Activated T-helper 9 cell treated with anti-CD3 and anti-CD28 coated beads, Interleukin-2, amount 50 U/mL, for 16 hours (primary cell): ENCODE data around the gene GRM4.

Experiments
- DNase-seq: peaks from one replicate; pipeline ENCODE4 v3.0.0-alpha.2; 2020; ENCODE audit warnings: low read depth

Gene GRM4

DNA sequence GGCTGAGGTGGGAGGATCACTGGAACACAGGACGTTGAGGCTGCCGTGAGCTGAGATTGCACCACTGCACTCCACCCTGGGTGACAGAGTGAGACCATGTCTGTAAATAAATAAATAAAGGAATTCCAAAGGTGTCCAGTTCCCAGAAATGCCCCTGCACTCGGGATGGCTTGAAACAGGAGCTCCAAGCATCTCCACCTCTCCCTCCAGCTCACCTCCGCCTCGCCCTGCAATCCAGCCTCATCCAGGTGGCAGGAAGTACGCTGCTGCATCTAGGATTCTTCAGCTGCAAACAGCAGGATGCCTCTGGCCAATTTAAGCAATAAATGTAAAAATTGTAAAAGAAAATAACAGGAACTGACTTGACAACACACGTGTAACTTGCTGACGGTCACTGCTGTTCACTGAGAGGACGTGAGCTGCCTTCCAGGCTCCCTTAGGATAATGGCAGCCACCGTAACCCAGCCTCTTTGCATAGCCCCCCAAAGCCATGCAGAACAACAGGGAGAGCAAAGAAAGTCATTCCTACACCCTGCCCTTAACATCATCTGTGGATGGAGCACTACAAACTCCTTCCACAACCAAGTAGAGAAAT is 11.4 kb upstream of the GRM4 start:
- no peak for DNase-seq

DNA sequence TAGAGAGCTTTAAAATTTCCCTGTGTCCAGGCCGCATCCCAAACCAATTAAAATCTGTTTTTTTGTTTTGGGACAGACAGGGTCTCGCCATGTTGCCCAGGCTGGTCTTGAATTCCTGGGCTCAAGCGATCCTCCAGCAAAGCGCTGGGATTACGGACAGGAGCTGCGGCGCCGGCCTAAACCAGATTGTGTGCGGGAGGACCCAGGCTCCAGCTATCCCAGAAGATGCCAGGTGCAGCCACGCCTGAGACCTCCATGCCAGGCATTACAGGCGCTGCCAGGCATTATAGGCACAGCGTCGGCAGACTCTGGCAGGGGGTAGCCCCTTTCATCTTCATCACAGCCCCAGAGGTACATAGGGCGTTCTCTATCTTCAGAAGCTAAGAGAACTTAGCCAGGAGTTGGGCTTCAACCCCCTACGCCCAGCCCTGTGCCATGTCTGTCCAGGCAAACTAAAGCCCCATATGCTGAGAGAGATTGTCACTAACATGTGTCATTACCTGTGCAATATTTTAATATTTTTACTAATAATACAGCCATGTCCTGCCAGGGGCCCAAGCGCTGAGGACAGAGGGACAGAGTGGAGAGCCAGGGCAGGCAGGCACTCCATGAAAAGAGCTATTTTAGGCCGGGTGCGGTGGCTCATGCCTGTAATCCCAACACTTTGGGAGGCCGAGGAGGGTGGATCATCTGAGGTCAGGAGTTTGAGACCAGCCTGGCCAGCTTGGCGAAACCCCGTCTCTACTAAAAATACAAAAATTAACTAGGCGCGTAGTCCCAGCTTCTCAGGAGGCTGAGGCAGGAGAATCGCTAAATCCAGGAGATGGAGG is 9.8 kb upstream of the GRM4 start:
- no peak for DNase-seq

DNA sequence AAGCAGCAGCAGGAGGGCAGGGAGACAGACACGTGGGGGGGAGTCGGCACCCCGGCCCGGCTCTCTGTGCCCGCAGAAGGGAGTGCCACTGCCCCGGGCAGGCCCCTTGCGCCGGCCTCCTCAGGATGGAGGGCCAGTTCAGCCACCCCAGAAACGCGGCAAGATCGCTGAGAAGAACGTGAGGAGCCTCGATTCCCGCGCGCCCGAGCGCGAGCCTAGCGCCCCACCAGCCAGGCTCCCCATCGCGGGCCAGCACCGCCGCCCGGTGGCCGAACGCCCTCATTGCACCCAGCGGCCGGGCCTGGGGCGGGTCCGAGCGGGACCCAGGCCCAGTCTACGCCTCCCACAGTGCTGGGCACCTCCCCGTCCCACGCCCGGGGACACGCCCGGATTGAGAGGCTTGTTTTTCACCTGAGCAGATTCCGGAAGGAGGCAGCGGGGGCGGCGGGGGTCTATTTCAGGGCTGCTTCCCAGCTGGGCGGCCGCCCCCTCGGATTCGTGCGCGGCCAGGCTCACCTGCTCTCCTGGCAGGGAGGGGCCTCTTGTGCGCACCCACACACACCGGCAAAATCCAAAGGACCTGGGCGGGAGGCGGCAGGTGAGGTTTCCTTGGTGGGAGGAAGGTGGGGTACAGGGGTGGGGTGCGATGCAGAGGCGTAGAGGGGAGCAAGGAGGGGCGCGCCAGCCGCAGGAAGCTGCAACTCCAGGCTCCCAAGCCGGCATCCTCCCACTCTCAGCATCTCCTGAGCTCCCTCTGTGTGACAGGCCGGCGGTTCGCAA is 9.0 kb upstream of the GRM4 start:
- DNase-seq = peak; percentile 50

DNA sequence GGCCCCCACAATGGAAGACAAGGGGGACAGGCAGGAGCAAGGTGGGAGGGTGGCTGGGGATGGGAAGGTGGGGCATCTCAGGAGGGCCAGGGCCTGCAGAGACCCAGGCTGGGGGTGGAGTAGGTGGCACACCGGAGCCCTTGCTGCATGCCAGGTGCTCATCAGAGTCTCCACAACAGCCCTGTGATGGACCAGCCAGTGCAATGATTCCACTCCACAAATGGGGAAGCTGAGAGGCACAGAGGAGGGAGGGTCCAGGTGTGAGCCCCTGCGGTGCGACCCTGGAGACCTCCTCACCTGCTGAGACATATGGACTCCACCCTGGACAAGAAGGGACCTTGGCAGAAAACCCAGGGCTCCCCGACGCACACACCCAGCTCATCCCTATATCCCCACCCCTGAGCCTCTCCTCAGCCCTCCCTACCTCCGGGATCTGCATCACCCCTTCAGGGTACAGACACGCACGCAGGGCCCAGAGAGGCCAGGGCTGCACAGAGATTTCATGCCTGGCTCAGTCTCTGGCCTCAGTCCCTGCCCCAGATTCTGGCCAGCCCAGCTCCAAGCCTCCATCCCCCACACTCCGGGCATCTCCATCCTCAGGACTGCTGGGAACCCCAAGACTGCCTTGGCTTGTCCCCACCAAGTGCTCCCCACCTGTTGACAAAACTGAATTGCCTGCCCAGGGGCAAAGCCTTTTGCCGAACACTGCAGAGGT is 7.1 kb upstream of the GRM4 start:
- no peak for DNase-seq

DNA sequence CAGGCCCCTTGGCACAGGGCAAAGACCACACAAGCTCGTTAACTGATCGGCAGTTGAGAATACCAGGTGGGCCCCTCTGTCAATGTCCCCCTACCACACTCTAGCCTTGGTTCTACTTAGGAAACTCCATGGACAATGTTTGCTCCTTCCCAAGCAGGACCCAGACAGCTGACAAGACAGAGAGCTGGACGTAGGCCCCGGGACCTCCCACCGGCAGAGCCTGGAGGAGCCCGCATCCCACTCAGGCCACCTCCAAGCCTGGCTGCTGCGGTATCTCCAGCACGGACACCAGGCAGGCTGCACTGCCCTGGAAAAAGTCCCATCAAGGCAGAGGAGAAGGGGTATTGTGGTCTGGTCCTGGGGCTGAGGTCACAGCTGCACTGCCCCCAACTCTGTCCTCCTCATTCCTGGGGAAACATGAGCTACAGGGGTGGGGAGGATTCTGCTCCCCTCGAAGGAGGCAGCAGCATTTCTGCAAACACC is 6.2 kb upstream of the GRM4 start:
- DNase-seq = no peak

DNA sequence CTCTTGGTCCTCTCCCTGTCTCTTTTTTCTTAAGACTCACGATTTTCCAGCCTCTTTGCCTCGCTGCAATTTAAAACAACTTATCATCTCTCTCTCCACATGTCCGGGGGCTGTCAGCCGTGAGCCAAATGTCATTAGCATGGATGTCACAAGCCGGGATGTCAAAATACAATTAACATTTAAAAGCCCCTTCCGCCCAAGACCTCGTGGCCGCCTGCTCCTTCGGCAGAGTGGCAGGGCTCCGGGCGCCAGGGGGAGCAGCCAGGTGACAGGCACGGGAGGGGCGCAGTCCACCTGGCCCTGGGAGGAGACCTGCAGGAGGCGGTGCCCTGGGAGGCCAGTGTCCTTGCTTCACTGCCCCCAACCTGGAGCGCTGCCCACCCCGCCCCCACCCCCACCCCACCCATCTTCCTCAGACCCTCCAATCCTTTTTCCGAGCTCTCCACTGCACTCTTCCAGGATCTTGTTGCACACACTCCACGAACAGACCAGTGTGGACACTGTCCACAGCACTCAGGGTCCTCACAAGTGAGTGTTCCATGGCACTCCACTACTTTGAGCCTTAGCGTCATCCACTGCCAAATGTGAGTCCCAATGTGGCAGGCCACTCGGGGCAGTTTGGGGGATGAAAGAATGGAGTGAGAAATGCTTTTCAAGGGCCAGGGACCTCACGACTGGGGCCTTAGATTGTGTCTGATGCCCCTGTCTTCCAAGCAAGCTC is 5.6 kb upstream of the GRM4 start:
- DNase-seq = no peak

DNA sequence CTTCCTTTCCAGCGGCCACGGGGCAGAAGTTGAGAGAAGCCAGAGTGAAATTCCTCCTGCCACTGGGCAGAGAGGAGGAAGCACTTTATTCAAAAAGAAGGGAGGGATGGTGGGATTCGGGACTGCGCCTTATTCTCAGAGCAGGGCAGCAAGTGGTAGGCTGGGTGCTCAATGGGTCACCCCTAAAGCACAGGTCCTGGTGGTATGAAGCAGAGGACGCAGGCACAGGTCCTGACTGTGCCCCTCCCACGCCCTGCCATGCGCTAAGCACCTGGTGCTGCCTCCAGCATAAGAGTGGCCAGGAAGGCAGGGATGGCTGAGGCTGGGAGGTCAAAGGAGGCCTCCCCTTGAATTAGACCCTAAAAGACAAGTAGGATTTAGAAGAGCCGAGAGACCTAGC is 4.9 kb upstream of the GRM4 start:
- no peak for DNase-seq

DNA sequence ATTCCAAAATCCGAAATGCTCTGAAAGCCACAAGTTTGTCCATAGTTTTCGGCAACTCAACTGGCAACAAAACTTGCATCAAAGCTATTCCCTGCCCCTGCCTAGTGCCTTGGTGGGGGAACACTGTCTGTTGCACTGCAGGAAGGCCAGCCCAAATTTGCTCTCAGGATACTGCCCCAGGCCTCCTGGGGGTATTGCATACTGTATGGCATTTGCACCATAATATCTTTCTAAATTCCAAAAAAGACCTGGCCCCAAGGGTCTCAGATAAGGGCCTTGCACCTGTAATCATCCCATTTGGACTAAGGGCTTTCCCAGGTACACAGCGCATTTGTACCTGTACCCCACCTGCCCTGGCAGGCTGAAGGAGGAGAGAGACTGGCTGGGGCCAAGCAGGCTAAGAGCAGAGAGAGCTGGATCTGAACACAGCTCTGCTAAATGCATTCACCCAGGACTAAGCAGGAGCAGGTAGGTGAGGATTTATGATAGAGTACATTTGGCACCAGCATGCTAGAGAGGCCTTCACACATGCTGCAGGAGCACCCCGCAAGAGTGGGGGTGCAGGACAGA is 4.0 kb upstream of the GRM4 start:
- no peak for DNase-seq

DNA sequence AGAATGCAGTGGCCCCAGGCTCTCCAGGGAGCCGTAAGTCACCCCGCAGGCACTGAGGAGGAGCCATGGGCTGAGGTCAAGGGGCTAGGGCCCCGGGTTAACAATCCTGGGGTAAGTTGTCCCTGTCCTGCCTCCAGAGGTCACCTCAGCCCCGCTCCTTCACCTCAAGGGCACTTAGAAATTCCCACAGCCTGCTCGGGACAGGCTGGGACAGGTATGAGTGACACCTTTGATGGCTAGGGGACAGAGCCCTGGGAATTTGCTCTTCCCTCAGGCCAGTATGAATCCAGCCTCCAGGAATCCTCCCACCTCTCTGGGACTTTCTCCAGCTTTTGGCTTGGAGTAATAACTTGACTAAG is 3.5 kb upstream of the GRM4 start:
- DNase-seq = no peak

DNA sequence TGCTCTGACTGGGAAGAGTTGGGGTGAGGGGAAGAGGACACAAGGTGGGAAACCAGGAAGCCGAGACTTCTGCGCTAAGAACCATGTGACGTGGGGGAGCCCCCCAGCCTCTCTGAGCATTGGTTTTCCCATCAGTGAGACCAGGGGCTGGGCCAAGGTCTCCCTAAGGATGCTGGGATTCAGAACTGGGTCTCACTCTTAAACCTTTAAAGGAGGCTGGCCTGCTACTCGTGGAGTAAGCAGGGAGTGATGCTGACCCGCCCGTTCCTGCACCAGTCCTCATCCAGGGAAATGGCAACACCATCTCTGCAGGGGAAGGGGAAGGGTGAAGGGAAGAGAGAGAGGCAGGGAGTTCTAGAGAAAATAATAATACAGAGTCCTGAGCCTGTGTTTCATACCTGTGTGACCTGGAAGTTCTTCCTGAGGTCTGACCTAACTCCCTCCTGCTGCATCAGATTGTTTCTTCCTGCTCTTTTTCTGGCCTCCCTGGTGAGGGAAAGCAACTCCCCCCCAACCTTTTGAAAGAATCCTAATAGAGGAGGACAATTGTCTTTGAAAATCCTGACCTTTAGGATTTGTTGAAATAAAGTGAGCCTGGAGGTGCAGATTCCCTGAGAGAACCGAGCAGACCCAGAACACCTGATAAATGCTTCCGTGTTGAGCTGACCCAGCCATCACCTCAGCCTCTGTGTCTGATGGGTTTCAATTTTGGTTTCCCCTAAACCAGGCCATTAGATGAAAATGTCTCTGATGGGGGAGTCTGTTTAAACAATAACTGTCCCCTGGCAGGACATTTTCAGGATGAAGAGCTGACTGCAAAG is 3.0 kb upstream of the GRM4 start:
- DNase-seq = no peak

DNA sequence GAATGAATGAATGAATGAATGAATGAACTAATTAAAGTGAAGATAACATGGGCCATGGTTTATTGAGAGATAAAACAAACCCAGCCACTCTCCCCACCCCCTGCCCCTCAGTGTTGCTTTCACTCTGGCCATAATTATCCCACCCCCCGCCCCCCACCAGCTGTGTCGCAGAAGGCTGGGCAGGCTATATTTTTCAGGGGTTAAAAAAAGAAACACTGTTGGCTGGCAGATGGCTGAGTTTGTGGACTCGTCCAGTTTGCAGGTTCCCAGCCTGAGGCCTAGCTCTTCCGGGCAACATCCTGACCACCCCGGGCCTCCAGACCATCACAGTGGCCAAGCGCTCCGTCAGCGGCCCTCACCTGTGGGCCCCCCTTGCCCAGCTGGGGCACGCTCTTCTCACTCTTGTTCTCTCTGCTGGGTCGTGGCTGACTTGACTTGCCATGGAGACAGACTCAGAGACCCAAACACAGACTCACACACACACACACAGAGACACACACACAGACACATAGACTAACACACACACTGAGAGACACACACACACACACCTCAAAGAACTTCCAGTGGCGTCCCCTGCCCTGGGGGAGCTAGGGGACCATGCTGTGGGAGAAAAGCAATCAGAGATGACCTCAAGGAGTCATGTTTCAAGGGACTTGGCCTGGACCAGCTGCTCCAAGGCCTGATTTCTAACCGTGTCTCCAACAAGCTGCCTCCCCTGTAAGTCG is 2.2 kb upstream of the GRM4 start:
- no peak for DNase-seq

DNA sequence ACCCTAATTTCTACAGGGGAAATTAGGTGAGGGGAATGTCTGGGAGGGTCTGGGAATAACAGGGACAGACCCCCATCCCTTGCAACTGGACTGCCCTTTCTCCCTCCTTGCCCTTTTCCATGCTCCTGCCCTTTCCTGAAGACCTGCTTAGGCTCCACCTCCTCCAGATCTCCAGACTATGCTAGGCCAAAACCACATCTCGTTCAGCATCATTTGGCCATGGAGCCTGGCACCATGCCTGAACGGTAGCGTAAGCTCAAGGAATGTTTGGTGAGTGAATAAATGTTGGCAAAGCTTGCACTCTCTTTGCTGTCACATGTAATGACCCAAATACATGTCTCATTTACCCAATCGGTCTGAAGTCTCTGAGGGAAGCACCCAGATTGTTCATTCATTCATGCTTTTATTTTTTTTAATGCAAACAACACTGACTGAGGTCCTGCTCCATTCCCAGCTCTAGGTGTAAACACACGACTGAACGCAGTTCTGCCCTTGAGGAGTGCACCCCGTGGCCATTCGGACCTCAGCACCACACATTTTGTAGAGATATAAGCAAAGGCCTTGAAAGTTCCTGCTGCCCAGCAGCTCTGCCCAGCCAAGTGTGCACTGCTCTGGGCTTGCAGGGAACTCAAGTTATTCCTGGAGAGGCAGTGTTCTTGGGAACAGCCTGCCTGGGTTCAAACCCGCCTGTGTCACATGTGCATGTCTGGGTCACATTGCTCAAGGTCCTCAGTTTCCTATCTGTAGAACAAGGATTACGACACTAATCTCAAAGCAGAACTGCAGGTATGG is 1.1 kb upstream of the GRM4 start:
- no peak for DNase-seq

DNA sequence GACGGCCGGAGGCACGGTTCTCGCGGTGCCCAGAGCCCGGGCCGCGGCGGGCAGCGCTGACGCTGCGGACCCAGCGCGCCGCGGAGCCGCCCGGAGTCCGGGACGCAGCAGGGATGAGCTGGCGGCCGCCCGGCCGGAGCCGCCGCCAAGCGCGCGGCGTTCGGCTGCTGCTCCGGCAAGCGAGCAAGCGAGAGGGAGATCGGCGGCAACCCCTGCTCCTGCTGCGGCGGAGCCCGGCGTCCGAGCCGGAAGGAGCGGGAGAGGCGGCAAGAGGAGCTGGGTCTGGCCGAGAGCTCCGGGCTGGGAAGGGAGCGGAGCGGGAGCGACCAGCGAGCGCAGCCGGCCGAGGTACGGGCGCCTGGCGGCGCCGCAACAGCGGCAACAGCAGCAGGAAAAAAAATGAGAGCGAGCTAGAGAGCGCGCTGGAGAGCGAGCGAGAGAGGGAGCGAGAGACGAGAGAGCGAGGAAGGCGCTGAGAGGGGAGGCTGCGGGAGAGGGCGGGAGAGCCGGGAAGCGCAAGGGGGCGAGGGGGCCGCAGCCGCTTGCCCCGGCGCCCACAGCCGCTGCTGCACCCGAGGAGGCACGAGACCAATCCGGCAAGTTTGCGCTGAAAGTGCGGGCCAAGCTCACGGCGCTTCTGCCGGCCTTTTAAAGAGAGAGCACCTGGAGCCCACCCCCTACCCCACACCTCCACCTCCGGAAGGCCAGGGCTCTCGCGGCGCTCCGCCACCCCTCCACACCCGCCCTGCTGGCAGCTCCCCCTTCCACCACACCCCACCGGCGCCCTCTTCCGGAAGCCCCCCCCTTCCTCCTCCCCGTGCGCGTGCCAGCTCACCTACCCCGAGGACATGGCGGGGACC is 496 bp downstream of the GRM4 start:
- no peak for DNase-seq

DNA sequence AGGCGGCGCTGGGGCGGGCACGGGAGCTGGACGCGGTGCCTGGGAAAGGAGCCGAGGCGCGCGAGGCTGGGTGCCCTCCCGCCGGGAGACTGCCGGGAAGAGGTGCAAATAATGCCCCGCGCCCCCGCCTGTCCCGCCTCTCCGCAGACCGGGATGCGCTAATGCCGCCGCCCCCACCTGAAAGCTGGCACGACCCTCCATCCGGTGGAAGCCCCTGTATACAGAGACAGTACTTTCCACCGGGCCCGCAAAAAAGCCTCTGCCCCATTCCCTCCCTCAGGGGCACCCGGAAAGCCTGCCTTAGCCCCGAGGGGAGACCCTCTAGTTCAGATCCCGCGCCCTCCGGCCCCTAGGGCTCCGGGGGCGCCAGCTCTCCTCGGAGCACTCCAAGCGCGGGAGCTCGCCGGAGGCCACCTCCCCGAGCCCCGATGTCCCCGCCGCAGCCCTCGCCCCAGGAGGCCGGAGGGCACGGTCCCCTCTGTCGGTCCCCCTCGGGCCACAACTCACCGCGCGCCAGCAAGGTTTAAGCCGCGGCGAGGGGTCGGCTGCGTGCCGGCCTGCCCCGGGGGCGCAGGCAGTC is 1.2 kb downstream of the GRM4 start:
- no peak for DNase-seq

DNA sequence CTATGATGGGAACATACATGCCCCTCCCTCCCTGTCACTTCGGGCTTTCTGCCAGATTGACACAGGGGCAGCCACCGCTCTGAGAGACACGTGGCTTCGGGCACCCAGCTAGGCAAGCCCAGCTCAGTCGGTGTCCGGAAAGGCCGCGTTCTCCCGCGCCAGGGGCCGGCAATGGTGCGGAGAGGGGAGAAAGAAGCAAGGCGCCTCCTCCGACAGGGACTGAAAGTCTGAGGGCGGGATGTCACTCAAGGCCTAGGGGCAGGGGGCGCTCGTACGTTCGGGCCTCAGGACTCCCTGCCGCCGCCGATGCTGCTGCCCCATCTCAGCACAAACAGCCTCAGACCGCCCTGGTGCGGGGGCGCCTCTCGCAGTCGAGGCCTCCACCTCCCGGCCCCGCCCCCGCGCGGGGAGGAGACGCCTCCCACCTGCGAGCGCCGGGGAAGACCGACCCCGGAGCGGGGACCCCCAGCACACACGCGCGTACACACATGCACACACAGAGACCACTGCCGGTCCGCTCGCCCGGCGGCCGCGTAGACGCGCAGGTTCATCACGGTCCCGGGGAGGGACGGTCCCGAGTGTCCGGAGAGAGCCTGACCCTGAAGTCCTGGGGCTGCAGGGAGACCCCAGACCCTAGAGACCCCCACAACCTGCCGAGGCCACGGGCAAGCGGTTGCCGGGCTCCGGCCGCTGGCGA is 1.9 kb downstream of the GRM4 start:
- DNase-seq = peak; percentile 29

DNA sequence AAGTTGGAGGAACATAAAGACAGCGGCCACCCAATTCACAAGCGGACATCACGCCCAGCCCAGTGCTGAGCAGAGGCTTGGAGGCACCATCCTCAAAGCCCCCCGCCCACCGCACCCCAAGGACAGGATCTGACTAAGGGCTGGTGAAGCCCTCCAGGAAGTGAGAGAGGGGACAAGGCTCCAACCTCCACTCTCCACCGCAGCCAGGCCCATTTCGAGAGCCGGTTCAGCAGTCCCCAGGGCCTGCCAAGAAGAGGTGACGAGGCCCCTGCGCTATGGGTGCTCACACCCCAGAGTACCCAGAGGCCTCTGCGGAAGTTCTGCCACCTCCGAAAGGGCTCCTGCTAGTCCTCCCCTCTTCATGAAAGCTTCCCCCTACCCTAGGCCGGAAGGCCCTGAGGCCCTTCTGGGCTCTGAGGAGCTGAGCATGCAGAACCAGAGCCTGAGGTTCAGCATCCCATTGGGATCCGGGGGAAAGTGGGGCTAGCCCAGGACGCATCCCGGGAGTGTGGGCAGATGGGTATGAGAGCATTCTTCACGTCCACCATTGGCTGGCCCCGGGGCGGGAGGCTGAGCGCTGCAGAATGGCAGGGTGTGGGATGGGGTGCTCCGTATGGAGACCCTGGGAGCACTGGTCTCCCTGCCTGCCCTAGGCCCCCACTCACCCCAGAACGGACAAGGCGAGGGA is 2.5 kb downstream of the GRM4 start:
- DNase-seq = no peak
